Measurements from ENCODE around the gene KIAA1755.

Gene KIAA1755

GRCh38 chr20:38209054-38209675 is 51.4 kb downstream of the KIAA1755 start:
- Histone ChIP-seq H3K9me2 (replicated peaks; ENCODE audit: insufficient read depth, low read length) (no peaks in the 10 kb centered on the region), H3K9me3 (ENCODE audit: insufficient read depth, low read length) (no peaks in the 10 kb centered on the region), H3K27me3 (ENCODE audit: low read length) (no peaks in the 10 kb centered on the region), H4K20me1 (ENCODE audit: low read depth, low read length) (no peaks in the 10 kb centered on the region), H3K36me3 (ENCODE audit: low read length) (no peaks in the 10 kb centered on the region), H3K9ac (ENCODE audit: low read length) (no peak overlapping the region), H3K27ac (ENCODE audit: low read depth, low read length) (no peak overlapping the region), H3F3A (ENCODE audit: insufficient read depth) (no peaks in the 10 kb centered on the region), H3K4me2 (ENCODE audit: low read depth, low read length, poor library complexity, severe bottlenecking) (no peak overlapping the region), H2AFZ (ENCODE audit: low read depth, low read length, severe bottlenecking) (no peak overlapping the region), H3K4me3 (ENCODE audit: insufficient read depth, low read length, poor library complexity, severe bottlenecking) (no peak overlapping the region), H3K79me2 (ENCODE audit: insufficient read depth, low read length) (no peaks in the 10 kb centered on the region)
- TF ChIP-seq EZH2phosphoT487 (conservative IDR thresholded peaks at IDR 0.05; ENCODE audit: low read length) (no peak), CTCF (IDR thresholded peaks at IDR 0.05; ENCODE audit: insufficient read depth, low read length, poor library complexity, severe bottlenecking) (no peak)

- Histone ChIP-seq H3K9me3 (ENCODE audit: insufficient read depth, low read length) (no peaks in the 10 kb centered on the region), H3F3A (ENCODE audit: insufficient read depth) (no peaks in the 10 kb centered on the region), H3K9ac (ENCODE audit: low read length) (no peak overlapping the region), H3K4me2 (ENCODE audit: low read depth, low read length, poor library complexity, severe bottlenecking) (no peak overlapping the region), H3K27me3 (ENCODE audit: low read length) (no peaks in the 10 kb centered on the region), H3K79me2 (ENCODE audit: insufficient read depth, low read length) (no peaks in the 10 kb centered on the region), H2AFZ (ENCODE audit: low read depth, low read length, severe bottlenecking) (no peak overlapping the region), H3K4me3 (ENCODE audit: insufficient read depth, low read length, poor library complexity, severe bottlenecking) (no peak overlapping the region), H3K9me2 (replicated peaks; ENCODE audit: insufficient read depth, low read length) (no peaks in the 10 kb centered on the region), H3K36me3 (ENCODE audit: low read length) (no peaks in the 10 kb centered on the region), H4K20me1 (ENCODE audit: low read depth, low read length) (no peaks in the 10 kb centered on the region), H3K27ac (ENCODE audit: low read depth, low read length) (no peak overlapping the region)
- TF ChIP-seq EZH2phosphoT487 (conservative IDR thresholded peaks at IDR 0.05; ENCODE audit: low read length) (no peak), CTCF (IDR thresholded peaks at IDR 0.05; ENCODE audit: insufficient read depth, low read length, poor library complexity, severe bottlenecking) (no peak)
Observed at GRCh38 chr20:38208523-38208922, 52.0 kb downstream of the KIAA1755 start.

DNA sequence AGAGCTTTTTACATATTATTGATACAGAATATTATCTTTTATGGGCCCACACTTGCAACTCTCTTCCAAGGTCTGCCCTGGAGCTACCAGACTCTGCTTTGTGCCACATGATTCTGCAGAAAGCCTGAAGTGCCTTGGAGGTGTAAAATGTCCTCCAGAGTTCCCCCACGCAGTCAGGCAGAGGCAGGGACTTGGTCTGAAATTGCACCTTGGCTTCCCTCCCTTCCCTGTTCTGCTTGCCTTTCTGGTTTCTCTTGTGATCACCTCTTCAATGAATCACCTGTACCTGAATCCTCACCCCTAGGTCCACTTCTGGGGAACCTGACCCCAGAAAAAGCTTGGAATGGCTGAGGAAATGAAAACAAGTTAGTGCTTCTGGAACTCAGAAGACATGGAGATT is 52.4 kb downstream of the KIAA1755 start:
- no peak overlapping the region for H3K4me2 ChIP-seq (ENCODE audit: low read depth, low read length, poor library complexity, severe bottlenecking)

More for the DNA sequence above, 52.4 kb downstream of the KIAA1755 start:
- H3K9me3 ChIP-seq (ENCODE audit: insufficient read depth, low read length) = no peaks in the 10 kb centered on the region
- no peaks in the 10 kb centered on the region for H4K20me1 ChIP-seq (ENCODE audit: low read depth, low read length)
- H3K27me3 ChIP-seq (ENCODE audit: low read length) = no peaks in the 10 kb centered on the region
- H3K36me3 ChIP-seq (ENCODE audit: low read length) = no peaks in the 10 kb centered on the region
- H3K27ac ChIP-seq (ENCODE audit: low read depth, low read length) = no peak overlapping the region
- no peaks in the 10 kb centered on the region for H3K9me2 ChIP-seq (replicated peaks; ENCODE audit: insufficient read depth, low read length)
- no peak overlapping the region for H3K9ac ChIP-seq (ENCODE audit: low read length)
- no peaks in the 10 kb centered on the region for H3F3A ChIP-seq (ENCODE audit: insufficient read depth)
- H2AFZ ChIP-seq (ENCODE audit: low read depth, low read length, severe bottlenecking) = no peak overlapping the region
- TF ChIP-seq CTCF (IDR thresholded peaks at IDR 0.05; ENCODE audit: insufficient read depth, low read length, poor library complexity, severe bottlenecking) (no peak), EZH2phosphoT487 (conservative IDR thresholded peaks at IDR 0.05; ENCODE audit: low read length) (no peak)
- H3K79me2 ChIP-seq (ENCODE audit: insufficient read depth, low read length) = no peaks in the 10 kb centered on the region
- no peak overlapping the region for H3K4me3 ChIP-seq (ENCODE audit: insufficient read depth, low read length, poor library complexity, severe bottlenecking)

Measured in SU-DHL-6 (cell line).